ENCODE data around the gene ARRB2.
"Not testable (repeated sequence)": the region's sequence is repeated elsewhere in the genome, so short reads cannot be mapped to it uniquely, and the experiment has no call there.

The ARRB2 gene

DNA sequence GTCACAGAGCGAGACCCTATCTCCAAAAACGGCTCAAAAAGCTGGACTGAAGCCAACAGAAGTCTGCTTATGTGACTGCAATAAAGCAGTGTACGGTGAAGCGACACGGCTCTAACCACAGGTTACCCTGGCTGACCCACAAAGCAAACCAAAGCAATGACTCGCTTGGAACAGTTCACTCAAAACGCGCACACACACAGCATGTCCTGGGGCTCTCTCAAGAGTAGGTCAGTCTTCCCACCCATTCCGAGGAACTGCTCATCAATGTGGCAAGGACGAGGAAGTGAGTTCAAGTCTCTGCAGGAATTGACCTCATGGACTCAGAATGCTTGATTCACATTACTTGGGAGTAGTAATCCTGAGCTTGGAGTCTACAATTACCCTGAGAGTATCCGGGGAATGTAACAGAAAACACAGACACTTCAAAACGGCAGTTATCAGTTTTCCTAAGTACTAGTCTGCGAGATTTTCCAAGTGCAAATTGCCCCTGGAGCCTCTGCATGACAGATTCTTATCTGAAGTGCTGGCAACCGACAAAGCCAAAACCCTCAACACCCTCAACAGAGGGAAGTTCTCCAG is 31.9 kb upstream of the ARRB2 start:
- peak; percentile 61 for DNase-seq (ENCODE audit: extremely low read depth, low read depth)
- TF ChIP-seq, protein P1, sequence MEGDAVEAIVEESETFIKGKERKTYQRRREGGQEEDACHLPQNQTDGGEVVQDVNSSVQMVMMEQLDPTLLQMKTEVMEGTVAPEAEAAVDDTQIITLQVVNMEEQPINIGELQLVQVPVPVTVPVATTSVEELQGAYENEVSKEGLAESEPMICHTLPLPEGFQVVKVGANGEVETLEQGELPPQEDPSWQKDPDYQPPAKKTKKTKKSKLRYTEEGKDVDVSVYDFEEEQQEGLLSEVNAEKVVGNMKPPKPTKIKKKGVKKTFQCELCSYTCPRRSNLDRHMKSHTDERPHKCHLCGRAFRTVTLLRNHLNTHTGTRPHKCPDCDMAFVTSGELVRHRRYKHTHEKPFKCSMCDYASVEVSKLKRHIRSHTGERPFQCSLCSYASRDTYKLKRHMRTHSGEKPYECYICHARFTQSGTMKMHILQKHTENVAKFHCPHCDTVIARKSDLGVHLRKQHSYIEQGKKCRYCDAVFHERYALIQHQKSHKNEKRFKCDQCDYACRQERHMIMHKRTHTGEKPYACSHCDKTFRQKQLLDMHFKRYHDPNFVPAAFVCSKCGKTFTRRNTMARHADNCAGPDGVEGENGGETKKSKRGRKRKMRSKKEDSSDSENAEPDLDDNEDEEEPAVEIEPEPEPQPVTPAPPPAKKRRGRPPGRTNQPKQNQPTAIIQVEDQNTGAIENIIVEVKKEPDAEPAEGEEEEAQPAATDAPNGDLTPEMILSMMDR (IDR thresholded peaks at IDR 0.05; ENCODE audit: low read depth, low read length, missing control alignments) = no peak
- H3K4me3 ChIP-seq (replicated peaks; ENCODE audit: low read depth, low read length) = no peak overlapping the region

DNA sequence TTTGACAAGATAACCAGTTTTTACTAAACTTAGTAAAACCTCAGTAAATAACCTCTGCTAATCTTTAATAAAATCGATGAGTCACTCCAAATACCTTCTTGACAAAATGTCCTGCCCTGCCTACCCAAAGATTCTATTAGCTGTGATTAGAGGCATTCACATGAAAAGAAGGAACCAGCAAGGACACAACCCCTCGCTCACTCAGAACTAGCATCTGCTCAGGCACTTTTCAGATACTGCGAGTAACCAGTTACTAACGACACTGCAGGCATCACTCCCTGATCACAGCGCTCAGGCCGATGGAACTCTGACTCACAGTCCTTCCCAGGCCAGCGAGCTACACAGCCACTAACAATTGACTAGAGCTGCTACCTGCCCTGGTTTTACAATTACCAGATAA is 30.8 kb upstream of the ARRB2 start:
- no peak overlapping the region for H3K4me3 ChIP-seq (replicated peaks; ENCODE audit: low read depth, low read length)
- DNase-seq (ENCODE audit: extremely low read depth, low read depth) = peak; percentile 33
- TF ChIP-seq, protein P1 (IDR thresholded peaks at IDR 0.05; ENCODE audit: low read depth, low read length, missing control alignments) = no peak

DNA sequence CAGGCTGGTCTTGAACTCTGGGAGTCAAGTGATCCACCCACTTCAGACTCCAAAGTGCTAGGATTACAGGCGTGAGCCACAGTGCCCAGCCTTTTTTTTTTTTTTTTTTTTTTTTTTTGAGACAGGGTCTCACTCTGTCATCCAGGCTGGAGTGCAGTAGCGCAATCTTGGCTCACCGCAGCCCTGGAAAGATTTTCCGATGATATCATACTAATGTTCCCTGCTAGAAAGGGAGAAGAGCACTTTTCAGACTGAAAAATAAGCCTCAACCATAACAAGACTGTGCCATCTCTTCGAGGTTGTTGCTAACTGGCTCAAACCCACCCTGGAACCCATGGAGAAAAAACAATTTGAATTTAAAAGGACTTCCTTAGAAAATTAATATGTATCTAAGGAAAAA is 26.7 kb upstream of the ARRB2 start:
- DNase-seq (ENCODE audit: extremely low read depth, low read depth); H3K4me3 ChIP-seq (replicated peaks; ENCODE audit: low read depth, low read length): not testable (repeated sequence)

DNA sequence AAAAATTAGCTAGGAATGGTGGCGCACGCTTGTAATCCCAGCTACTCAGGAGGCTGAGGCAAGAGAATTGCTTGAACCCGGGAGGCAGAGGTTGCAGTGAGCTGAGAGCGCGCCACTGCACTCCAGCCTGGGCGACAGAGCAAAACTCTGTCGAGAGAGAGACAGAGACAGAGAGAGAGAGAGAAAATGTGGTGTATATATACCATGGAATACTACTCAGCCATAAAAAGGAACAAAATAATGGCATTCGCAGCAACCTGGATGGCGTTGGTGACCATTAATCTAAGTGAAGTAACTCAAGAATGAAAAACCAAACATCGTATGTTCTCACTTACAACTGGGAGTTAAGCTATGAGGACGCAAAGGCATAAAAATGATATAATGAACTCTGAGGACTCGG is 20.6 kb upstream of the ARRB2 start:
- not testable (repeated sequence) for DNase-seq (ENCODE audit: extremely low read depth, low read depth); H3K4me3 ChIP-seq (replicated peaks; ENCODE audit: low read depth, low read length)

DNA sequence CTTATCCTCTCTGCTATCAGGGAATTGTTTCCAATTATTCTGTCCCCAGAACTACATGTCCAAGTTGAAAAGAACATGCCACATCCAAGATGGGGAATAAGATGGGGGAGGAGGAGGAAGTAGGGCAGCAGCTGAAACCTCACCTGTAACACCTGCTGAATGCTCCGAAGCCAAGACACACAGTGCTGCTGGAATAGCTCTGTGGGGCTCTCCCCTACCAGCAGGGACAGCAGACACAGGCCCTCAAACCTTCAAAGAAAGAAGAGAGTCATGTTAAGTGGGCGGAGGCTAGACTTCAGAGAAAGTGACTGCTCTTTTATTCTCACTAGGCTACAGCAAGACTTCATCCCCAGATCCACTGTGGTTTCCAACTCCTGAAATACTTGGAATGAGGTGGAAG is 19.7 kb upstream of the ARRB2 start:
- DNase-seq (ENCODE audit: extremely low read depth, low read depth) = no peak
- H3K4me3 ChIP-seq (replicated peaks; ENCODE audit: low read depth, low read length) = no peak overlapping the region
- TF ChIP-seq, protein P1 (IDR thresholded peaks at IDR 0.05; ENCODE audit: low read depth, low read length, missing control alignments) = no peak

DNA sequence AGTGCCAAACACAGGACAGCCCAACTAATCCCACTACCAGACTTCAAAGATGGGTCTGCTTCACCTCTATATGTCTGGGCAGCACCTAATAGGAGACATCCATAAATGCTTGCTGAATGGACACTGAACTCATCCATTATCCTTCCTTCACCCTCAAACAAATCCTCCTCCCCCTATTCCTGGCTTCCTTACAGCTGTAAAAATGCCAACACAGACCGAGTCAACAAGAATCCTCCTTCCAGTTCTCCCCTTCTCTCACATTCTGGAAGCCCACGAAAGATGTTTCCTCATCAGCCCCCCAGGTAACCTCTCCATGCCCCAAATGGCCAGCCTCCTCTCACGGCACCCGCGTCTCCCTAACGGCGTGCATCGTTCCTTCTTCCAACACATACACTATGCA is 18.7 kb upstream of the ARRB2 start:
- no peak overlapping the region for H3K4me3 ChIP-seq (replicated peaks; ENCODE audit: low read depth, low read length)
- no peak for DNase-seq (ENCODE audit: extremely low read depth, low read depth)
- TF ChIP-seq, protein P1 (IDR thresholded peaks at IDR 0.05; ENCODE audit: low read depth, low read length, missing control alignments) = no peak

DNA sequence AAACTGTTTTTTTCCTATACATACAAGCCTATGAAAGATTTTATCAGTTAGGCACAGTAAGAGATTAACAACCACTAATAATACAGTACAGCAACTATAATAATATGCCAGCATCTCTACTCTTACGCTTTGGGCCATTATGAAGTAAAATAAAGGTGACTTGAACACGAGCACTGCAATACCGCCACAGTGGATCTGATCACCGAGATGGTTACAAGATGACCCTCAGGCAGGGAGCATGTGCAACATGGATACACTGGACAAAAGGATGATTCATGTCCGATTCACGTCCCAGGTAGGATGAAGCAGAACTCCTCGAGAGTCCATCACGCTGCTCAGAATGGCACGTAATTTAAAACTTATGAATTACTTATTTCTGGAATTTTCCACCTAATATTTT is 17.0 kb upstream of the ARRB2 start:
- H3K4me3 ChIP-seq (replicated peaks; ENCODE audit: low read depth, low read length) = no peak overlapping the region
- DNase-seq (ENCODE audit: extremely low read depth, low read depth) = no peak
- TF ChIP-seq, protein P1 (IDR thresholded peaks at IDR 0.05; ENCODE audit: low read depth, low read length, missing control alignments) = no peak

DNA sequence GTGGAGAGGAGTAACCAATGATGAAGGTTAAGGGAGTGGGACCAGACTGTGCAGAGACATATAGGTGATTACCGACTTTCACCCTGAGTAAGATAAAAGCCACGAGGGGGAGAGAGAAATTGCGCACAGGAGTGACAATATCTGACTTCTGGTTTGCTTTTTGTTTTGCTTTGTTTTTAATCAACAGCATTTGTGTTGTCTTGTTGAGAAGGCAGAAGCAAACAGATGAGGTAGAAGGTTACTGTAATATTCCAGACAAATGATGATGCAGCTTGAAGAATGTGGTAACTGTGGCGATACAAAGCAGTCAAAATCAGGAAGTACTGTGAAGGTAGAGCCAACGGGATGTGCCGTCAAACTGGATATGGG is 14.0 kb upstream of the ARRB2 start:
- no peak overlapping the region for H3K4me3 ChIP-seq (replicated peaks; ENCODE audit: low read depth, low read length)
- TF ChIP-seq, protein P1 (IDR thresholded peaks at IDR 0.05; ENCODE audit: low read depth, low read length, missing control alignments) = no peak
- no peak for DNase-seq (ENCODE audit: extremely low read depth, low read depth)

DNA sequence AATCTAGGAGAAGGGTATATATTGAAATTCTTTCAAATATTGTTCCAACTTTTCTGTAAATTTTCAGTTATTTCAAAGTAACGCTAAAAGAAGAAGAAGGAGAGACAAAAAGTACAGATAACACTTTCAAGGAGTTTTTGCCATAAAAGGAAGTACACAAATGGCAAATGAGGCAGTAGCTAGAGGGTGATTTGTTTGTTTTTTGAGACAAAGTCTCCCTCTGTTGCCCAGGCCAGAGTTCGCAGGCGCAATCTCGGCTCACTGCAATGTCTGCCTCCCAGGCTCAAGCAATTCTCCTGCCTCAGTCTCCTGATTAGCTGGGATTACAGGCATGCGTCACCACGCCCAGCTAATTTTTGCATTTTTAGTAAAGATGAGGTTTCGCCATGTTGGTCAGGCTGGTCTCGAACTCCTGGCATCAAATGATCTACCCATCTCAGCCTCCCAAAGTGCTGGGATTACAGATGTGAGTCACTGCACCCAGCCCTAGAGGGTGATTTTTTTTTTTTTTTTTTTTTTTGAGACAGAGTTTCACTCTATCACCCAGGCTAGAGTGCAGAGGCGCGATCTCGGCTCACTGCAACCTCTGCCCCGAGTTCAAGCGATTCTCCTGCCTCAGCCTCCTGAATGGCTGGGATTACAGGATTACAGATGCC is 10.9 kb upstream of the ARRB2 start:
- DNase-seq (ENCODE audit: extremely low read depth, low read depth); H3K4me3 ChIP-seq (replicated peaks; ENCODE audit: low read depth, low read length): not testable (repeated sequence)

Data from HFF-Myc (cell line).